Neural cell (in vitro differentiated cells): ENCODE data around the gene SLCO2B1. TPM values are rescaled to one million over a fixed set of nuclear protein-coding genes. Genes with fewer than 3 reads are reported as not detected.

ENCODE experiments used
- H2AFZ ChIP-seq: fragments of 200-600, 300-800 bp; sonication (generic), shearing (Covaris generic); 2 replicates; pipeline ENCODE4 v1.6.0; 2014; ENCODE audit warnings: low read depth, mild to moderate bottlenecking, antibody characterized with exemption, low read length, moderate library complexity
- H3F3A ChIP-seq: fragments of 200-600 bp; shearing (Covaris generic); 2 replicates; pipeline ENCODE4 v1.6.1; 2016; ENCODE audit warnings: mild to moderate bottlenecking, moderate library complexity, mixed read lengths, antibody characterized with exemption, low read length; ENCODE audit not compliant: insufficient read depth, poor library complexity, severe bottlenecking
- H3K27ac ChIP-seq: fragments of 200-600, 300-800 bp; sonication (generic), shearing (Covaris generic); 2 replicates; pipeline ENCODE4 v1.5.1; 2014; ENCODE audit warnings: mild to moderate bottlenecking, low read length, moderate library complexity
- H3K27me3 ChIP-seq: fragments of 300-800, 200-600 bp; sonication (generic), shearing (Covaris generic); 2 replicates; pipeline ENCODE4 v1.6.0; 2014; ENCODE audit warnings: mild to moderate bottlenecking, low read depth, low read length, moderate library complexity; ENCODE audit not compliant: insufficient read depth
- H3K36me3 ChIP-seq: fragments of 300-800, 200-600 bp; sonication (generic), shearing (Covaris generic); 2 replicates; pipeline ENCODE4 v1.5.1; 2014; ENCODE audit warnings: mild to moderate bottlenecking, antibody characterized with exemption, low read length, moderate library complexity; ENCODE audit not compliant: insufficient read depth
- H3K4me2 ChIP-seq: fragments of 300-800, 200-600 bp; sonication (generic), shearing (Covaris generic); 2 replicates; pipeline ENCODE4 v1.6.0; 2014; ENCODE audit warnings: mild to moderate bottlenecking, low read length
- H3K4me3 ChIP-seq: fragments of 300-800, 200-600 bp; sonication (generic), shearing (Covaris generic); 2 replicates; pipeline ENCODE4 v1.5.1; 2014; ENCODE audit warnings: mild to moderate bottlenecking, low read length, moderate library complexity
- H3K79me2 ChIP-seq: fragments of 200-600 bp; shearing (Covaris generic); replicated peaks from 2 replicates; pipeline ENCODE4 v1.6.0; 2014; ENCODE audit warnings: mild to moderate bottlenecking, low read length, moderate library complexity; ENCODE audit not compliant: insufficient read depth
- H3K9ac ChIP-seq: fragments of 300-800, 200-600 bp; sonication (generic), shearing (Covaris generic); 2 replicates; pipeline ENCODE4 v1.6.1; 2016; ENCODE audit warnings: mild to moderate bottlenecking, low read length, mixed read lengths
- H3K9me2 ChIP-seq: fragments of 200-600 bp; shearing (Covaris generic); 2 replicates; pipeline ENCODE4 v1.6.1; 2016; ENCODE audit warnings: mild to moderate bottlenecking, low read length, mixed read lengths; ENCODE audit not compliant: insufficient read depth
- H3K9me3 ChIP-seq: fragments of 200-600, 300-800 bp; sonication (generic), shearing (Covaris generic); 2 replicates; pipeline ENCODE4 v1.6.1; 2016; ENCODE audit warnings: mild to moderate bottlenecking, mixed run types, low read length, moderate library complexity, mixed read lengths
- H4K20me1 ChIP-seq: fragments of 200-600 bp; shearing (Covaris generic); 2 replicates; pipeline ENCODE4 v1.6.1; 2016; ENCODE audit warnings: mild to moderate bottlenecking, mixed run types; ENCODE audit not compliant: insufficient read depth
- EP300 ChIP-seq: fragments of 450-650 bp; conservative IDR thresholded peaks from 2 replicates; pipeline ENCODE4 v1.6.1; 2014; ENCODE audit warnings: antibody characterized with exemption, mild to moderate bottlenecking, moderate library complexity; ENCODE audit not compliant: poor library complexity, severe bottlenecking
- EZH2 ChIP-seq: fragments of 200-600, 300-800 bp; shearing (Covaris generic), sonication (generic); IDR thresholded peaks from 2 replicates; pipeline ENCODE4 v1.6.1; 2014; ENCODE audit warnings: antibody characterized with exemption, low read length, borderline replicate concordance, mild to moderate bottlenecking; ENCODE audit not compliant: insufficient read depth, poor library complexity, severe bottlenecking
- MXI1 ChIP-seq: fragments of 450-650 bp; conservative IDR thresholded peaks from 2 replicates; pipeline ENCODE4 v1.6.1; 2014; ENCODE audit warnings: antibody characterized with exemption, mild to moderate bottlenecking; ENCODE audit not compliant: poor library complexity, severe bottlenecking
- POLR2AphosphoS5 ChIP-seq: IDR thresholded peaks from 2 replicates; pipeline ENCODE4 v1.6.1; 2012
- RAD21 ChIP-seq: fragments of 450-650 bp; conservative IDR thresholded peaks from 2 replicates; pipeline ENCODE4 v1.6.1; 2014; ENCODE audit warnings: antibody characterized with exemption, mild to moderate bottlenecking, moderate library complexity
- REST ChIP-seq: IDR thresholded peaks from 2 replicates; pipeline ENCODE4 v1.6.1; 2012; ENCODE audit warnings: borderline replicate concordance
- SMC3 ChIP-seq: fragments of 450-650 bp; conservative IDR thresholded peaks from 2 replicates; pipeline ENCODE4 v1.6.1; 2014; ENCODE audit warnings: antibody characterized with exemption, mild to moderate bottlenecking, moderate library complexity; ENCODE audit not compliant: poor library complexity
- TAF1 ChIP-seq: IDR thresholded peaks from 2 replicates; pipeline ENCODE4 v1.6.1; 2012; ENCODE audit warnings: low read depth
- polyA plus RNA-seq: library from polyadenylated mRNA; depleted of rRNA; stranded (reverse); fragments of >200 nt; gene quantifications from 2 replicates; pipeline ENCODE4 v1.2.3, GENCODE V29; 2014
- TF ChIP-seq, protein P1 (sequence below): fragments of 450-650 bp; IDR thresholded peaks from 2 replicates; pipeline ENCODE4 v1.5.1; 2014; ENCODE audit warnings: antibody characterized with exemption, mild to moderate bottlenecking, moderate library complexity; ENCODE audit not compliant: poor library complexity, severe bottlenecking

SLCO2B1 gene
- polyA plus RNA-seq, 1 donor from 2014 or later: not detected

DNA sequence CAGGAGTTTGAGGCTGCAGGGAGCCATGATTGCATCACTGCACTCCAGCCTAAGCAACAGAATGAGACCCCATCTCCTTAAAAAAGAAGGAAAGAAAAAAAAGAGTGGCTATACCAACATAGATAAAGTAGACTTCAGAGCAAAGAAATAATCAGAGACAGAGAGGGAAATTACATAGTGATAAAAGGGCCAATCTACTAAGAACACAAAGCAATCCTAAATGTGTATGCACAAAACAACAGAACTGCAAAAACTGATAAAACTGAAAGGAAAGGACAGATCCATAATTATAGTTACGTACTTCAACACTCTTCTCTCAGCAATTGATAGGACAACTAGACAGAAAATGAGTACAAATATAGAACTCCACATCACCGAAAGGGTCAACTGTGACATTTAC lies 36.4 kb upstream of the SLCO2B1 start:
- H3K9ac ChIP-seq: no peak overlapping the region
- no peak overlapping the region for H3K4me3 ChIP-seq
- H3K36me3 ChIP-seq: no peaks in the 10 kb centered on the region
- TF ChIP-seq POLR2AphosphoS5: no peak
- H3K9me2 ChIP-seq: no peaks in the 10 kb centered on the region
- H3K27me3 ChIP-seq: no peaks in the 10 kb centered on the region
- no peaks in the 10 kb centered on the region for H4K20me1 ChIP-seq
- no peaks in the 10 kb centered on the region for H3F3A ChIP-seq
- H3K4me2 ChIP-seq: no peak overlapping the region
- H2AFZ ChIP-seq: no peak overlapping the region
- H3K79me2 ChIP-seq: no peaks in the 10 kb centered on the region
- no peak overlapping the region for H3K27ac ChIP-seq
- no peaks in the 10 kb centered on the region for H3K9me3 ChIP-seq

DNA sequence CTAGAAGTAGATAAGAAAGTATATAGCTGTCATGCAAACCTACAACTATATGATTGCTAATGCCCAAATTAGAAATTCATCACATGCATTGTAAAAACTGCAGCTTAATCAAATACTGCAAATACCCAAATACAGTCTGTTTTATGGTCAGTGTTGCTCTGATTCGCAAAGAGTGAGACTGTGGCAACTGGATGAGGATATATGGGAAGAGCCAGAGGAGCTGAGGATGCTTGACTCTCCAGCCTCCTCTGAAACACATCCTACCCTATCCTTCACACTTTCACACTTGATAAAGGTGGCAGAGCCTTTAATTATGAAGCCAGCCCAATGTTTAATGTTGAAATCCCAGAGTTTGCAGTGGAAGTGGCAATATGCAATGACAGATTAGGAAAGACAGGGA lies 32.3 kb upstream of the SLCO2B1 start:
- no peak overlapping the region for H3K9ac ChIP-seq
- H3K4me2 ChIP-seq: no peak overlapping the region
- no peaks in the 10 kb centered on the region for H3K79me2 ChIP-seq
- no peaks in the 10 kb centered on the region for H3F3A ChIP-seq
- no peak overlapping the region for H3K4me3 ChIP-seq
- TF ChIP-seq MXI1 (no peak), RAD21 (no peak), EP300 (no peak), EZH2 (no peak), SMC3 (no peak), TAF1 (no peak), POLR2AphosphoS5 (no peak)
- TF ChIP-seq, protein P1, sequence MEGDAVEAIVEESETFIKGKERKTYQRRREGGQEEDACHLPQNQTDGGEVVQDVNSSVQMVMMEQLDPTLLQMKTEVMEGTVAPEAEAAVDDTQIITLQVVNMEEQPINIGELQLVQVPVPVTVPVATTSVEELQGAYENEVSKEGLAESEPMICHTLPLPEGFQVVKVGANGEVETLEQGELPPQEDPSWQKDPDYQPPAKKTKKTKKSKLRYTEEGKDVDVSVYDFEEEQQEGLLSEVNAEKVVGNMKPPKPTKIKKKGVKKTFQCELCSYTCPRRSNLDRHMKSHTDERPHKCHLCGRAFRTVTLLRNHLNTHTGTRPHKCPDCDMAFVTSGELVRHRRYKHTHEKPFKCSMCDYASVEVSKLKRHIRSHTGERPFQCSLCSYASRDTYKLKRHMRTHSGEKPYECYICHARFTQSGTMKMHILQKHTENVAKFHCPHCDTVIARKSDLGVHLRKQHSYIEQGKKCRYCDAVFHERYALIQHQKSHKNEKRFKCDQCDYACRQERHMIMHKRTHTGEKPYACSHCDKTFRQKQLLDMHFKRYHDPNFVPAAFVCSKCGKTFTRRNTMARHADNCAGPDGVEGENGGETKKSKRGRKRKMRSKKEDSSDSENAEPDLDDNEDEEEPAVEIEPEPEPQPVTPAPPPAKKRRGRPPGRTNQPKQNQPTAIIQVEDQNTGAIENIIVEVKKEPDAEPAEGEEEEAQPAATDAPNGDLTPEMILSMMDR: no peak
- no peaks in the 10 kb centered on the region for H3K9me3 ChIP-seq
- H3K27me3 ChIP-seq: no peaks in the 10 kb centered on the region
- no peaks in the 10 kb centered on the region for H3K36me3 ChIP-seq
- no peaks in the 10 kb centered on the region for H3K9me2 ChIP-seq
- H2AFZ ChIP-seq: no peak overlapping the region
- H4K20me1 ChIP-seq: no peaks in the 10 kb centered on the region
- H3K27ac ChIP-seq: no peak overlapping the region

DNA sequence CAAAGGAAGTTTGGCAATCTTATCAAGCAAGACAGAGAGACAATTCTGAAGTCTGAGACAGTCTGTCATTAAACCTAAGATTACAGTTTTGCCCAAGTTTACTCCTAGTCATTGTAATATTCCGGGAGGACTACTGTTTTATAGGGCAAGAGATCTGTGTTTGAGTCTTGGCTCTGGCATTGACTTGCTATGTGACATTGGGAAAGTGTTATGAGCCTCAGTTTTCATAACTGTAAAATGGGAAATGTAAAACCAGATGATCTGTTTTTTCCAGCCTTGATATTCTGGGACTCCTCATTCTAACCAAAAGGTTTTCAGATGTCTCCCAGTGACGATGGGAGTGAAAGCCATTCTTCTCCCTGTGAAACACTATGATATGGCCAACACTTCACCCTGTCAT lies 24.3 kb upstream of the SLCO2B1 start:
- H3K4me2 ChIP-seq: no peak overlapping the region
- H3K4me3 ChIP-seq: no peak overlapping the region
- H2AFZ ChIP-seq: no peak overlapping the region
- no peak for TF ChIP-seq POLR2AphosphoS5
- TF ChIP-seq REST: no peak
- no peaks in the 10 kb centered on the region for H3K9me2 ChIP-seq
- no peaks in the 10 kb centered on the region for H3K79me2 ChIP-seq
- H3K27ac ChIP-seq: no peak overlapping the region
- no peak overlapping the region for H3K9ac ChIP-seq
- no peaks in the 10 kb centered on the region for H3K36me3 ChIP-seq
- no peaks in the 10 kb centered on the region for H3K27me3 ChIP-seq
- no peaks in the 10 kb centered on the region for H4K20me1 ChIP-seq
- H3F3A ChIP-seq: no peaks in the 10 kb centered on the region
- H3K9me3 ChIP-seq: no peaks in the 10 kb centered on the region
